ENCODE measurements around the gene CDC14A.

CDC14A gene

DNA sequence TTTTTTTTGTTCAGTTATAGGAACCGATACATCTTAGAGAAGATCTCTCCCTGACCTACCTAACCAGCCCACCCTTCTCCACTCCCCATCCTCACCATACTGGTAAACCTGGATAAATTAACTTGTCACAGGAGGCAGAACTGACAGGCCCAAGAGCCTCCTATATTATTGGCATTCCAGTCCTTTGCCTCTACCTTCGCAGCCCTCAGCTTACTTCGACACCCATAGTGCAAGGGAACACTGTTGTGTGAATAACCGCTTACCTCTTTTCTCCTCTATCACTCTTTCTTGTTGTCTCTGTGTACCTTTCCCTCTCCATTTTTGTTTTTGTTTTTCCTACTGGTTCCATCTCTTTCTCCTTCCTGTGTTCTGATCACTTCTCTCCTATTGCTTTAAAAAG lies 58.7 kb downstream of the CDC14A start:
- DNase-seq: no peak

DNA sequence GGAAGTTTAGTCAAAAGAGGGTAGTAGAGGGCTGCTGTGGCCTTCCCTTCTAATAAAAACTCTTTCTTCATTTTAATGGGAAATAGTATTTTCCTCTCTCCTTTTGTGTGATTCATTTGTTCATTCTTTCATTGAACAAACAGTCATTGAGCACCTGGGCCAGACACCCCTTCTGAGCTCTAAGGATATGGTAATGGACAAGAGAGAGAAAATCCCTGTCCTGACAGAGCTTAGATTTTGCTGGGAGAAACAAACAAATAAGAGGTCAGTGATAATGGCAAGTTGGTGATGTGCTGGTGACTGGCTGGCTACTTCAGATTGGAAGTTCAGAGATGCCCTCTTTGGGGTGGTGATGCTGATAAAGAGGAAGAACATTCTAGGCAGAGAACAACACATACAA lies 59.3 kb downstream of the CDC14A start:
- no peak for DNase-seq

DNA sequence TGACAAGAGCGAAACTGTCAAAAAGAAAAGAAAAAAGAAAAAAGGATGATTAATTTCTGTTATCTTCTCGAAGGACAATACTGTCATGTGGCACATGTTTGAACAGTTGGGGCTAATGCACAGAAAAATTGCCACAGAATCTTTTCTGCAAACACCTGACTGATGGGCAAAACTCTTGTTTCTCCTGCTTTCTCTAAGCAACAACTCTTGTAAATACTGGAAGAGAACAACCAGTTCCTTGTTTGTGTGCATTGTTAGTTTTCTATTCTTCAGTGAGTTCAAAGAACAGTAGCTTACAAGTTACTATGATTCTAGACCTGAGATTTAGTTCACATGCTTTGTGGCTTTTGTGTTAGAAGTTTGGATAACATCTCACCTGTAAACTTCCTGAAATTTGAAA lies 60.7 kb downstream of the CDC14A start:
- DNase-seq: no peak

GRCh38 chr1:100414693-100415497 lies 62.6 kb downstream of the CDC14A start:
- no peak for DNase-seq

DNA sequence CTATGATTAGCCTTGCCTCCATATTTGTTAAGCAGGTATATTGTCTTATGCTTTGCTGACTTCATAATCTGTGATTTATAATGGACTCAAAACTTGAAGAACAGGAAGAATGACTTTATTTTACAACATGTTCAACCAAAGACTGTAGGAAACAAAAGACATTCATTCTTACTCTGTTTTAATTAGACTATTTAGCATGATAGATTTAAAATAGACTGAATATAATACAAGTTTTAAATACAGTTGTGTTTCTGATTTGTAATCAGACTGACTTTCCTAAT lies 63.1 kb downstream of the CDC14A start:
- no peak for DNase-seq

DNA sequence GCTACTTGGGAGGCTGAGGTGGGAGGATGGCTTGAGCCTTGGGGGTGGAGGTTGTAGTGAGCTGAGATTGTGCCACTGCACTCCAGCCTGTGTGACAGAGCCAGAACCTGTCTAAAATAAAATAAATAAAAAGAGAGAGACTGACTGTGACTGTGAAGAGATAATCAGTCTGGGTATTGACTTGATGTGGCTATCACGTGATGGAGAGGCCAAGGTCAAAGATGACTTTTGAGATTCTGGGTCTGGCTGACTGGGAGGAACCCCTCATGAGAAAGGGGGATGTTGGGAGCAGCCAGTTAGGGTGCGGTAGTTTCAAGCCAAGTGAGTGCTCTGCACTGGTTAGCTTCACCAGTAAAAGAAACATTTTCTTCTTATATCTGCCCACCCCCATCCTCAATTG lies 66.8 kb downstream of the CDC14A start:
- no peak for DNase-seq

DNA sequence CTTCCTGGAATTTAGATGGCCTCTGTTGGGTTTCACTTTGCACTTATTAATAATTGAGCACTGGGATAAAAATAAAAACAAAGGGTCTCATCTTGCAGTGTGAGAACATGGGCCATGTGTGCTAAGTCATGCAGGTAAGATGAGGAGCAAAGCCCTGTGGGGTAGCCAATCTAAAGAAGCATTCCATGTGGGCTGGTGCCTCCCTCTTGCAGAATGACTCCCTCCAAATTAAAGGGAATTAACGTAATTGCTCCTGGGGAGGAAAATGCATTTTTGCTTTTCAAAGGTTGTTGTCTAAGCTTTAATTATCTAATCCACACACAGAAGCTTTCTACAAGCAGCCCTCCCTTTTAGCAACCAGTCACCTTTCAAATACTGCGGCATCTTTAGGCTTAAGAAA lies 69.8 kb downstream of the CDC14A start:
- no peak for DNase-seq

DNA sequence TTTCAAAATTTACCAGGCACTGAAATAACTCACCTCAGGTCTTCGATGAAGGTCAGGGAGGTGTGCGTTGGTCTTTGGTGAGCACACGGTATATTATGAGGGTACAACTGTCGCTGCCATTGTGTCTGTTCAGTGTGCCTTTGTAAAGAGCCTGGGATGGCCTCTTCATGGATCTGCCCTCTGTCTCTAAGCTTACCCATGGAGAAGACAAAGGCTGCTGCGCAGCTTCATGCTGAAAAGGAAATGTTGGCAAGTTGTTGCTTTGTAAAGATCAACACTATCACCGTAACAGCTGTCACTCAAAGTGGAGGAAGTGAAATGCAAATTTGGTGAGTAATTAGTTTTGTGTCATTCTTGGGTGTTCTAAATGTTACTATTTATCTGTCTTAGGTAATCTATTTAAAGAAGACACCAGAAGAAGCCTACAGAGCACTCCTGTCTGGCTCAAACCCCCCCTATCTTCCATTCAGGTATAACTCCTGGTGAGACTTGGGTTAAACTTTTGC lies 71.6 kb downstream of the CDC14A start:
- no peak for DNase-seq

DNA sequence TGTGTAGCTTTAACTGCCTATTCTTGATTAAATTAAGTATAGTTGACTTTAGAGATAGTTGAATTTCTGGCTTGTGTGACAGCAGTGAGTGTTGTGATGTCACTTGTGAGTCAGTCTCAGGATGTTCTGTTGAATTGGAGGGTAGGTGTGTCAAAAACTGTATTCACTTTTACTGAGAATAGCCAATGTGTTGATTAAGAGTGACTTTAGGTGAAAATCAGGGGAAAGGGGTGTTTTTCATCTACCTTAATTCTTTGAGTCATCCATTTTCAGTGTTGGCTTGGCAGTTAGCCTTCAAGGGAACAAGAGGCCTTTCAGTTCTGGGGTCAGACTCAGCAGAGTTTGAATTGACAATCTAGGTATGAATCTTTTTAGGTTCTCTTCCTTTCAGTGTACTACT lies 75.9 kb downstream of the CDC14A start:
- no peak for DNase-seq

DNA sequence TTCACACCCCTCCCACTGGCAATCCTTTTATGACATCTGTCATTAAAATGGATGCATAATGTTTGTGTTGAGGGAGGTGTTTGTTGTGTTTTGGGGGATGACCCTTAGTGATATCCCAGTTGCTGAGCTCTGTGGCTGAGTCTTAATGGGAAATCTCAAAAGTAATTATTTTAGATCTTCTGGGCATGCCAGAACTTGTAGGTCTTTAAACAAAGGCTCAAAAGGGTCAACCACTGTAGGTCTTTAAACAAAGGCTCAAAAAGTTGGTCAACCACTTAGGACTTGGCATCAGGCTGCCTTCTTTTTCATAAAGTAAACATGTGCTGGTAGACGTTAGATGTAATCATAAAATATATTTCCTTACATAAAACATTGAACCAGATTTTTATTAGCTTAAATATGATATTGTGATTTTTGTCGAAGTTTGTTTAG lies 78.0 kb downstream of the CDC14A start:
- DNase-seq: no peak

GRCh38 chr1:100431954-100432353 lies 79.6 kb downstream of the CDC14A start:
- DNase-seq: no peak

DNA sequence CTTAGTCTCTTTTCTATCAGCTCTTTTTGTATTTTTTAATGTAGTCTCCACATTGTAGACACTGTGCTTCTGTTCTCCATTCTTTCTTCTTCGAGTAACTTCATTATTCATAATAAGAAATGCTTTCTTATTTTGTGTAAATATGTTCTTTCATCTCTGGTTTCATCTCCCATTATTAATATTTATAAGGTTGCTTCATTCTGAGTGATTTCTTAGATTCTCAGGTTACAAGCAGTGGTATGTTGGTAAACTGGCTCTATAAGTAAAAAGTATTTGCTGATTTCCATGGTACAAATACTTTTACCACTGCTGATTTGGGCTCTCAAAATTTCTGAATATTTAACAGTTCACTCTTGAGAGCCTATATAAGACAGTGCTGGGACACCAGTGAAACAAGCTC lies 81.3 kb downstream of the CDC14A start:
- DNase-seq: no peak

- no peak for DNase-seq
These were observed 82.5 kb downstream of the CDC14A start for GRCh38 chr1:100434831-100435230.

- no peak for DNase-seq
These were observed 86.1 kb downstream of the CDC14A start for GRCh38 chr1:100438375-100438774.

- DNase-seq: no peak
These were observed 86.5 kb downstream of the CDC14A start for GRCh38 chr1:100438789-100439188.

- DNase-seq: no peak
These were observed 87.9 kb downstream of the CDC14A start for GRCh38 chr1:100440075-100440809.

DNA sequence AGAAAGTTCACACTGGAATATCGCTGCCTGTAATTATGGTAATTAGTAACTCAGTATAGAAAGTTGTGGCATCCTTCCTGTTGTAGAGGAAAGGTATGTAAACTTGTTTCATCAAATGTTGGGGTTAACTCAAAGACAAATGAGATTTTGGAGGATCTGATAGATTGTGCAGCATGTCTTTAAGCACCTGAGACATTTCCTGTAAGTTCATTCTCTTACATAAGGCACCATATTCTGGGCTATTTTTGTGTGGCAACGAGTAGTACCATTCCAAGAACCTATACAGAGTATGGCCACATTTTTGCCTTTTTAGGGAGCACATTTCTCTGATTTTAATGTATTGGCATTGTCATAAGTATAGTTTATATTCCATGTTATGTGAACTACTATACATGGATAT lies 88.8 kb downstream of the CDC14A start:
- no peak for DNase-seq

DNA sequence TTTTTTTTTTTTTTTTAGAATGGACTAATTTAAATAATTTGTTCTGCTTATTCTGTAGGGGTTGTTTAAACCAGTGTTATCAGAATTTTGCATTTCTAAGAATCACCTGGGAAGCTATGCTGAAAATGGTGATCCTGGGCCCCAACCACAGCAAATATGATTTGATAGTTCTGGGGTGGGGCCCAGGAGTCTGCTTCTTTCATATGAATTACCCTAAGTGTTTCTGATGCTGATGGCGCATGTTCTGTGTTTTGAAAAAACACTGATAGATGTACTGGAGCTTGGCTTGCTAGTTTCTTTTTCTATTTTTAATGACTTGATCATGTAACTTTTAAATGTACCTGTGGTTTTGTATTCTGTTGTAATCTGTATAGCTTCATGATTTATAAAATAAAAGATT lies 89.3 kb downstream of the CDC14A start:
- no peak for DNase-seq

DNA sequence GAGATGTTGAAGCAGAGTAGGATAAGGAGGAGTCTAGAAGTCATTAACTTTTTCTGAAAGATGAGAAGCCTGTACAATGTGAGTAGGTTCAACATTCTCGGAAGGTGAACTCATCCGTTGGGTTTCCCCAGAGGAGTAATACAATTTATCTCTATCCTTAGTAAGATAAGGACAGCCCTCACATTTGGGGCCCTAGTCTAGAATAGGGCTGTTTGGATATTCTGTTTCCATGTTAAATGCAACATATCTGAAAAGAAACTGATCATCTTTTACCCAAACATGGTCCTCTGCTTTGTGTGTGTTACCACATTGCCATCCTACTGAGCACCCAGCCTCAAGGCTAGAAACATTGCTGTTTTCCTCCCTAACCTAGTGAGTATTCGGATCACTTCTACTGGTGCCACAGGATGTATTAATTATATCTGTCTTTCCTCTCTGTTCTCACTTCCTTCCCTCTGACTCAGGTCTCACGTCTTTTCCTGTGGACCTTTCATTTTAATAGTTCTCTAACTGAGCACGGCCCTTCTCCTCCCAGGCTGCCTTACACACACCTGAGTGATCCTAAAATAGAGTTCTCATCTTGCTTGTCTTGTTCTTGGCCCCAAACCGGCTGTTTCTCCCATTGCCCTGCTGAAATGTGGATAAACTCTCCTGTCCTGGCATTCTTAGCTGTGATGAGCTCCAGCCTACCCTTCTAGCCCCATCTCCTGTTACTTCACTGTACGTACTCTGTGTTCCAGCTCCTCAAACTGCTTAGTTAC lies 91.7 kb downstream of the CDC14A start:
- DNase-seq: peak; percentile 30

DNA sequence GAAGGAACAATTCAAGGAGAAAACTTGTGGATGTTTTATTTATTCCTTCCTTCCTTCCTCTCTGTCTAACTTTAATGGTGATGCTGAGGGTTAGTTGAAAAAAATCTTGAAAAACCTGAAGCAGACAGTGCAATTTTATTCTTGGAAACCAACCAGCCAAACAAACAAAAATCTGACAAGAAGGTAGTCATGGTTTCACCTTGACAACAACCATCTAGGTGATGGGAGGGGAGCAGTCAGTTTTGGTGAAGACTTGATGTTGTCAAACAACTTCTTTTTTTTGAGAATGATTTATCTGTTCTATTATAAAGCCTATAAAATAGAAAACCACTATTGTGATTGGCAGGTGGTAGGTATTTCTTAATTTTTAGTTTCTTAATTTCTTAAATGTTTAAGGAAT lies 93.3 kb downstream of the CDC14A start:
- no peak for DNase-seq

- DNase-seq: no peak
These were observed 96.1 kb downstream of the CDC14A start for GRCh38 chr1:100448366-100448765.

DNA sequence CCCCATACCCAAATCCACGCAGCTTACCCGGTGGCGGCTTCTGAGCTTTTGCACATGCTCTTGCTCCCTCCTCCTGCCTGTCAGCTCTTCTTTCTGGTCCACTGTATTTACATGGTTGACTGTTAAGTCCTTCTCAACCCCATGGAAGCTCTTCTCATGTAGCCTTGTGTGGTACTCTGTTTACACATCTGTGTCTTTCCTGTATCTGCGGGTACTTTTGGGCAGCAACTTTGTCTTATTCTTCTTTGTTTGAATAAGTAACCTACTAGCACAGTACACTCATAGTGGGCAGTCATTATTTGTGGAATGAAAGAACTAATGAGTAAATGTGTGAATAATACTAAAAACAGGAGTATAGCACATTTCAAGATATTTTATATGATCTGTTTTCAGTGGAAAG lies 97.2 kb downstream of the CDC14A start:
- DNase-seq: no peak

DNA sequence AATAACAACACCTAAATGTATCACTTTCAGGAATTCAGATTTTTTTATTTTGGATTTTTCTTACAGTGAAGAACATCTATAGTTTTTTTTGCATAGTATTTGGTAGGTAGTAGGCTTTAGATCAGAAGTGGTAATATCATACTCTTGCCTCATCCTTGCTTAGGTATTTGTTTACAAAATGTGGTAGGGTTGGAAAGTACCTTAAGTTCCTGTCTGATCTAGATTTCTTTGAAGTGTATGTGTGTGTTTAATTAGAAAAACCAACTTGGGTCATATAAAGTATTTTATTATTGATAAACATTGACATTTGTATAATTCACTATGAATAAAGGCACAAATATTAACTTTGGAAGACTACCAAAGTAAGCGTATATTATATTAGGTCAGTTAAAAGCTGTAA lies 100.3 kb downstream of the CDC14A start:
- no peak for DNase-seq

Measured in T1000 (cell line).